ENCODE data around the gene NMT1.

The NMT1 gene

DNA sequence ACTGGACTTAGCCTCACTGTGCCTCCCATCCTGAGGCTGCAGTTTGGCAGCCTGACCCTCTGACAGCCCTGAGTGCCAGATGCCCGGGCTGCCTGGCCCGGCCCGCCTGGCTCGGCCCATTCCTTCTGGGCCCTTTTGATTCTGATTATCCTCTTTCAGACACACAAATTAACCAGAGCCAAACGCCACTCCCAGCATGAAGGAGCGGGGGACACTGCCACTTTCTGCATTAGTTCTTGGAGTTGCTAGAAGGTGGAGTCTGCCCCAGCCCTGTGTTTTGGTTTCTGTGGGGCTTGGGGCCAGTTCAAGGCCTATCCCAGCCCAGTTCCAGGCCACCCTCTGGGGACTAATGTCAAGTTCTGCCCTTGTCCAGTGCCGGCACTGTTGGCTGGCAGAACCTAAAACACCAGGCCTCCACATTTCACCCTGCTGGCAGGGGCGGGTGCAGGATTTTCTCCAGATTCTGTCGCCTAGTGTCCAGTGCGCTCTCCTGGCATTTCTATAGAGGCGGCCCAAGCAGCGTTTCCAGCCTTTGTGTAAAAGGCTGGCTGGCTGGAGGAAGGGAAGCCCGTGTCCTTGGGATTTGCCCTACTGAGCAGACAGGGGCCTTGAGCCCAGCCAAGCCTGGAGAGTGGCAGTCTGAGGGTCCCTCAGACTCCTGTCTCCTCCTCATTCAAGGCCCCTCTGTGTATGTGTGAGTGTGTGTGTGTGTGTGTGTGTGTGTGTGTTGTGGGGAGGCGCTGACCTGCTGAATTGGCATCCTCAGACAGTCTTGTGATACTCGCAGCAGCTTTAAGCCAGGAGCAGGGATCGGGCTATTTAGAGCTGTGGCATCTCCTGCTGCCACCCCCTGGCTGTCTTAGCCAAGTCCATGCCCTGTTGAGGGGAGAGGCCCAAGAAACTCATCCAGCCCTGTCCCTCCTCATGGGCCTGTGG is 49.8 kb downstream of the NMT1 start:
- Histone ChIP-seq H3K4me1 (ENCODE audit: control insufficient read depth, insufficient read depth, low read length) (no peaks in the 10 kb centered on the region), H3K36me3 (ENCODE audit: control insufficient read depth in 2 of 2, insufficient read depth in 1 of 2, low read length in 2 of 2) (peaks cover 3 to 67% of the 10 kb centered on the region in 2 experiments; a peak in 2 of 3 replicates), H3K27ac (ENCODE audit: extremely low read depth, low read depth, low read length) (no peak overlapping the region), H3K9me3 (ENCODE audit: control insufficient read depth, insufficient read depth, low read depth, low read length) (no peaks in the 10 kb centered on the region), H3K4me3 (ENCODE audit: low read depth, low read length) (no peak overlapping the region)
- TF ChIP-seq, protein P1, sequence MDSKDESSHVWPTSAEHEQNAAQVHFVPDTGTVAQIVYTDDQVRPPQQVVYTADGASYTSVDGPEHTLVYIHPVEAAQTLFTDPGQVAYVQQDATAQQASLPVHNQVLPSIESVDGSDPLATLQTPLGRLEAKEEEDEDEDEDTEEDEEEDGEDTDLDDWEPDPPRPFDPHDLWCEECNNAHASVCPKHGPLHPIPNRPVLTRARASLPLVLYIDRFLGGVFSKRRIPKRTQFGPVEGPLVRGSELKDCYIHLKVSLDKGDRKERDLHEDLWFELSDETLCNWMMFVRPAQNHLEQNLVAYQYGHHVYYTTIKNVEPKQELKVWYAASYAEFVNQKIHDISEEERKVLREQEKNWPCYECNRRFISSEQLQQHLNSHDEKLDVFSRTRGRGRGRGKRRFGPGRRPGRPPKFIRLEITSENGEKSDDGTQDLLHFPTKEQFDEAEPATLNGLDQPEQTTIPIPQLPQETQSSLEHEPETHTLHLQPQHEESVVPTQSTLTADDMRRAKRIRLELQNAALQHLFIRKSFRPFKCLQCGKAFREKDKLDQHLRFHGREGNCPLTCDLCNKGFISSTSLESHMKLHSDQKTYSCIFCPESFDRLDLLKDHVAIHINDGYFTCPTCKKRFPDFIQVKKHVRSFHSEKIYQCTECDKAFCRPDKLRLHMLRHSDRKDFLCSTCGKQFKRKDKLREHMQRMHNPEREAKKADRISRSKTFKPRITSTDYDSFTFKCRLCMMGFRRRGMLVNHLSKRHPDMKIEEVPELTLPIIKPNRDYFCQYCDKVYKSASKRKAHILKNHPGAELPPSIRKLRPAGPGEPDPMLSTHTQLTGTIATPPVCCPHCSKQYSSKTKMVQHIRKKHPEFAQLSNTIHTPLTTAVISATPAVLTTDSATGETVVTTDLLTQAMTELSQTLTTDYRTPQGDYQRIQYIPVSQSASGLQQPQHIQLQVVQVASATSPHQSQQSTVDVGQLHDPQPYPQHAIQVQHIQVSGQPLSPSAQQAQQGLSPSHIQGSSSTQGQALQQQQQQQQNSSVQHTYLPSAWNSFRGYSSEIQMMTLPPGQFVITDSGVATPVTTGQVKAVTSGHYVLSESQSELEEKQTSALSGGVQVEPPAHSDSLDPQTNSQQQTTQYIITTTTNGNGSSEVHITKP (tag by site-specific recombination; IDR thresholded peaks at IDR 0.05), result 0 out of 2 replicates have a peak, but pooled peaks have one; percentile 18
- TF ChIP-seq CTCF (tag by site-specific recombination; IDR thresholded peaks at IDR 0.05) (peak; percentile 10; the same call in 1 of the 2 replicates), ZNF221 (tag by site-specific recombination; IDR thresholded peaks at IDR 0.05; ENCODE audit: borderline replicate concordance) (no peak)
- TF ChIP-seq, protein P2, sequence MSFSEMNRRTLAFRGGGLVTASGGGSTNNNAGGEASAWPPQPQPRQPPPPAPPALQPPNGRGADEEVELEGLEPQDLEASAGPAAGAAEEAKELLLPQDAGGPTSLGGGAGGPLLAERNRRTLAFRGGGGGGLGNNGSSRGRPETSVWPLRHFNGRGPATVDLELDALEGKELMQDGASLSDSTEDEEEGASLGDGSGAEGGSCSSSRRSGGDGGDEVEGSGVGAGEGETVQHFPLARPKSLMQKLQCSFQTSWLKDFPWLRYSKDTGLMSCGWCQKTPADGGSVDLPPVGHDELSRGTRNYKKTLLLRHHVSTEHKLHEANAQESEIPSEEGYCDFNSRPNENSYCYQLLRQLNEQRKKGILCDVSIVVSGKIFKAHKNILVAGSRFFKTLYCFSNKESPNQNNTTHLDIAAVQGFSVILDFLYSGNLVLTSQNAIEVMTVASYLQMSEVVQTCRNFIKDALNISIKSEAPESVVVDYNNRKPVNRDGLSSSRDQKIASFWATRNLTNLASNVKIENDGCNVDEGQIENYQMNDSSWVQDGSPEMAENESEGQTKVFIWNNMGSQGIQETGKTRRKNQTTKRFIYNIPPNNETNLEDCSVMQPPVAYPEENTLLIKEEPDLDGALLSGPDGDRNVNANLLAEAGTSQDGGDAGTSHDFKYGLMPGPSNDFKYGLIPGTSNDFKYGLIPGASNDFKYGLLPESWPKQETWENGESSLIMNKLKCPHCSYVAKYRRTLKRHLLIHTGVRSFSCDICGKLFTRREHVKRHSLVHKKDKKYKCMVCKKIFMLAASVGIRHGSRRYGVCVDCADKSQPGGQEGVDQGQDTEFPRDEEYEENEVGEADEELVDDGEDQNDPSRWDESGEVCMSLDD (tag by site-specific recombination; IDR thresholded peaks at IDR 0.05), result no peak
- ChIA-PET POLR2A (interaction anchor here (1.5 kb wide), 1 partner anchor 17 kb away, joined by 4 read pairs; no protein-coding TSS in a partner anchor), CTCF (interaction anchor here (1.8 kb wide), 1 partner anchor 25 kb away, joined by 9 read pairs; the partner anchor contains the start of gene ACBD4)

GRCh38 chr17:45111850-45112249 is 50.7 kb downstream of the NMT1 start:
- ChIA-PET CTCF (interaction anchor here (0.6 to 1.8 kb wide), 4 partner anchors 13 to 89 kb away, joined by 3 to 9 read pairs (median 6); partner anchors contain the start of gene ACBD4), POLR2A (interaction anchor here (0.6 to 1.5 kb wide), 5 partner anchors 16 to 487 kb away, joined by 3 to 4 read pairs (median 3); no protein-coding TSS in a partner anchor)
- Histone ChIP-seq H3K4me1 (ENCODE audit: control insufficient read depth, insufficient read depth, low read length) (no peaks in the 10 kb centered on the region), H3K36me3 (ENCODE audit: control insufficient read depth in 2 of 2, insufficient read depth in 1 of 2, low read length in 2 of 2) (peaks cover 0 to 58% of the 10 kb centered on the region in 2 experiments; a peak in 1 of 3 replicates), H3K27ac (ENCODE audit: extremely low read depth, low read depth, low read length) (no peak overlapping the region), H3K4me3 (ENCODE audit: low read depth, low read length) (no peak overlapping the region), H3K9me3 (ENCODE audit: control insufficient read depth, insufficient read depth, low read depth, low read length) (no peaks in the 10 kb centered on the region)
- no peak for TF ChIP-seq ZNF132 (tag by site-specific recombination; IDR thresholded peaks at IDR 0.05; ENCODE audit: borderline replicate concordance)
- TF ChIP-seq, protein P3, sequence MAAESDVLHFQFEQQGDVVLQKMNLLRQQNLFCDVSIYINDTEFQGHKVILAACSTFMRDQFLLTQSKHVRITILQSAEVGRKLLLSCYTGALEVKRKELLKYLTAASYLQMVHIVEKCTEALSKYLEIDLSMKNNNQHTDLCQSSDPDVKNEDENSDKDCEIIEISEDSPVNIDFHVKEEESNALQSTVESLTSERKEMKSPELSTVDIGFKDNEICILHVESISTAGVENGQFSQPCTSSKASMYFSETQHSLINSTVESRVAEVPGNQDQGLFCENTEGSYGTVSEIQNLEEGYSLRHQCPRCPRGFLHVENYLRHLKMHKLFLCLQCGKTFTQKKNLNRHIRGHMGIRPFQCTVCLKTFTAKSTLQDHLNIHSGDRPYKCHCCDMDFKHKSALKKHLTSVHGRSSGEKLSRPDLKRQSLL (tag by site-specific recombination; IDR thresholded peaks at IDR 0.05), result 0 out of 2 replicates have a peak, but pooled peaks have one; percentile 20

Measured in HEK293 (cell line).